GM12873 (cell line): Measurements from ENCODE around the gene BRD7.

Experiments
- CTCF ChIP-seq: IDR thresholded peaks from 2 replicates; pipeline ENCODE4 v1.5.1; 2012; ENCODE audit warnings: low read depth, mild to moderate bottlenecking, moderate library complexity, low read length, control low read depth; ENCODE audit not compliant: insufficient read depth; ENCODE audit errors: missing control alignments

BRD7 gene

GRCh38 chr16:50273888-50274325 is 94.9 kb downstream of the BRD7 start:
- no peak for TF ChIP-seq CTCF

DNA sequence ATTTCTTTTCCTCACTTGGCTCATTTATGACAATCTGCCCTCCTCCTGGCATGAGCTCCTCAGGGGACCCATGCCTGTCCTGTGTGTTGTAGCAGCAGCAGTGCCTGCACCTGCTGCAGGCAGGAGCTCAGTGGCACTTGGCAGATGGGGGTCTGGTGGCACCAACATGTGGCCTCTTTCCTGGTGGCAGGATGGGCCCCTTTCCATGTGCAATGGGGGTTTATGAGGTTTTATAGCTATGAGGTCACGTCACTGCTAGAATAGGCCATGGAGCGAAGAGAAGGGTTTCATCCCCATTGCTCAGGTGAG is 95.5 kb downstream of the BRD7 start:
- no peak for TF ChIP-seq CTCF

- TF ChIP-seq CTCF: no peak
Measured at GRCh38 chr16:50272687-50273381, 96.0 kb downstream of the BRD7 start.

GRCh38 chr16:50272111-50272571 is 96.6 kb downstream of the BRD7 start:
- TF ChIP-seq CTCF: no peak

DNA sequence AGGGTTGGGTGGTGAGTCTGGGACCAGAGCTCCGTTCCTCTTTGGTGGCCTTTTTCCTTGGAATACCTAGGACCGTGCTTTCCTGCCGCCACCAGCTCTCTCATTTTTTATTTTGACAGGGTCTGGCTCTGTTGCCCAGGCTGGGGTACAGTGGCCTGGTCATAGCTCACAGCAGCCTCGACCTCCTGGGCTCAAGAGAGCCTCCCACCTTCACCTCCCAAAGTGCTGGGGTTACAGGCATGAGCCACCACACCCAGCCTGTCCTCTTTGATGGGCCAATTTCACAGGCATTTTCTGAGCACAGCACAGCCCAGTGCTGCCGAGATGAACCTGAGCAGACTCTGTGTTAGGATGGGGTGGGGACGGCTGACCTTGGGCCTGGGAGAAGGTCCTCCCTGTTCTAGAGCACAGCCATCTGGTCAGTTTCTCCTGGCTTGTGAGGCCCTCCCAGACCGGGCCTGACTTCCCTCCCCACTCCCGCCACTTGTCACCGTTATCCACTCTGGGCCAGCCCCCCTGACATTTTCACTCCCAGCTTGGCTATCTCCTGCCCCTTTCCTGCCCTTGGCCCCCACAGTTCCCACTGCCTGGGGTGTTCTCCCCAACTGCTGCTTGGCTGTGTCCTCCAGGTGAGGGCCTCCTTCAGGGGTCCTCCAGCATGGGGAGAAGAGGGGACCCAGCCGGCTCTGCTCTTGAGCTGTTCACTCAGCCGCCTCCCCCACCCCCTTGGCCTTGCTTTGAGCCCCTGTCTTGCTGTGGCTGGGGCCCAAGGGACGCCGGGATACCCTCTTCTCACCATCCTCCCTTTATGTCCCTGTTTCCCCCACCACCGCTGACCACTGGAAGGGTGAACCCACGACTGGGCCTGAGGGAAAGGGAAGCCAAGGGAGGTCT is 97.4 kb downstream of the BRD7 start:
- TF ChIP-seq CTCF: no peak

GRCh38 chr16:50270510-50271147 is 98.2 kb downstream of the BRD7 start:
- no peak for TF ChIP-seq CTCF
